ENCODE measurements around the gene ALDOA. TPM values are rescaled to one million over a fixed set of nuclear protein-coding genes. Genes with fewer than 3 reads are reported as not detected.

Gene ALDOA
- total RNA-seq, result 719 and 1,079 TPM in 2 replicates

DNA sequence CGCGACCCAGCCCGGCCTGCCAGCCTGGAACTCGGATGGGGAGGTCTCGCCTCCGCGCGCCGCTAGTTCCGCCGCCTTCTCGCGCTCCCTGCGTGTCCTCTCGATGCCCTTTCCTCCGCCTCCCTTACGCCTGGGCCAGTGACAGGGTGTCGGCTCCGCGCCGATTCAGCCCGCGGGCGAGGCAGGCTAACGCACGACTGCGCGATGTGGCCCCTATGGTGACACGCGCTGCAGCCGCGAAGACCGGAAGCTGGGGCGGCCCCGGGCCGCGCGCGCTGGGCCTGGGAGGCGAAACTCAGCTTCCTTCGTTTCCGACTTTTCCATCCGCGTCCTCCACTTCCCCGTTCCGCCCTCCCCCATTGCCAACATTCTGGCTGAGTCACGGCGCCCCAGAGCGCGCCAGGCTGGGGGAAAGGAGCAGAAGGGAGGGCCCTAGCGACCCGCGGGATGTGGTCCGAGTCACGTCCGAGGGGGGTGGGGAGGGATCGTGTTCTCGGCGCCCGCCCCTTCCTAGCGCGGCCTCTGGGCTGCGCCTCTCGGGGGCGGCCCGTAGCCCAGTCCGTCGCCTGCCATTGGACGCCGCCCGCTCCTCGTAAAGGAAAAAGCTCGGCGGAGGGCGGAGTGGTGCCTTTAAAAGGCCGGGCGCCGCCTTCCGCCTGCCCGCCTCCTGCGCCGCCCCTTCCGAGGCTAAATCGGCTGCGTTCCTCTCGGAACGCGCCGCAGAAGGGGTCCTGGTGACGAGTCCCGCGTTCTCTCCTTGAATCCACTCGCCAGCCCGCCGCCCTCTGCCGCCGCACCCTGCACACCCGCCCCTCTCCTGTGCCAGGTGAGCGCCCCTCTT, at the start of gene ALDOA:
ALDOA (plus strand) TSS at position 659 of the 841 bp plus-strand sequence. CDS start 1,138 bp downstream, outside the sequence.

GRCh38 chr16:30022887-30023286, 42.7 kb upstream of the ALDOA start, which contains the start of gene C16orf92:
C16orf92 (plus strand) TSS chr16:30023198; CDS start chr16:30023341, 143 bp downstream.

DNA sequence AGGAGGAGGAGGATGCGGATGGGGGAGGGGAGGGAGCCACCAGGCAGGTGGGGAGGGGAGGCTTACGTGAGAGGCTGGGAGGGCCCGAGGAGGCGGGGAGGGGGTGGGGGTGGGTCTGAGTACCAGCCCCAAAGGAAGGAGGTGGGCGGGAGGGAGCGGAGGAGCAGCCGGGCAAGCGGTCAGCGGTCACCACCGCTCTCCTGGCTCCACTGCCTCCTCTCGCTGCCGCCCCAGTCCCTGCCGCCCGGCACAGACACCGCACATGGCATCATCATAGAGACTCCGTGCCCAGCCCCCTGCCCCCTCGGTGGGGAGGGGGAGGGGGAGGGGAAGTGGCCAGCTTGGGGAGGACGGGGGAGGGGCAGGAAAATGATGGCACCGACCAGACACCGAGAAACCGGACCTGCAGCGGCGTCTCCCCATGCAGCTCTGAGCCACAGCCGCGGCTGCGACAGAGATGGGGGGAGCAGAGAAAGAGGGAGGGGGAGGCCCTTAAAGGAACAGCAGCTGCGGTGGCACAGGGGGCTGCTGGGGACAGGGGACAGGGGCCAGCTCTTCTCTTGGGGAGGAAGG, 34.6 kb upstream of the ALDOA start, which contains the start of gene TLCD3B:
TLCD3B (minus strand) TSS at position 431 of the 573 bp plus-strand sequence. CDS start 744 bp downstream, outside the sequence.

GRCh38 chr16:30075503-30076275, 10.1 kb downstream of the ALDOA start, which contains the start of gene PPP4C:
PPP4C (plus strand) TSS chr16:30075994; CDS start chr16:30076378, 384 bp downstream.

DNA sequence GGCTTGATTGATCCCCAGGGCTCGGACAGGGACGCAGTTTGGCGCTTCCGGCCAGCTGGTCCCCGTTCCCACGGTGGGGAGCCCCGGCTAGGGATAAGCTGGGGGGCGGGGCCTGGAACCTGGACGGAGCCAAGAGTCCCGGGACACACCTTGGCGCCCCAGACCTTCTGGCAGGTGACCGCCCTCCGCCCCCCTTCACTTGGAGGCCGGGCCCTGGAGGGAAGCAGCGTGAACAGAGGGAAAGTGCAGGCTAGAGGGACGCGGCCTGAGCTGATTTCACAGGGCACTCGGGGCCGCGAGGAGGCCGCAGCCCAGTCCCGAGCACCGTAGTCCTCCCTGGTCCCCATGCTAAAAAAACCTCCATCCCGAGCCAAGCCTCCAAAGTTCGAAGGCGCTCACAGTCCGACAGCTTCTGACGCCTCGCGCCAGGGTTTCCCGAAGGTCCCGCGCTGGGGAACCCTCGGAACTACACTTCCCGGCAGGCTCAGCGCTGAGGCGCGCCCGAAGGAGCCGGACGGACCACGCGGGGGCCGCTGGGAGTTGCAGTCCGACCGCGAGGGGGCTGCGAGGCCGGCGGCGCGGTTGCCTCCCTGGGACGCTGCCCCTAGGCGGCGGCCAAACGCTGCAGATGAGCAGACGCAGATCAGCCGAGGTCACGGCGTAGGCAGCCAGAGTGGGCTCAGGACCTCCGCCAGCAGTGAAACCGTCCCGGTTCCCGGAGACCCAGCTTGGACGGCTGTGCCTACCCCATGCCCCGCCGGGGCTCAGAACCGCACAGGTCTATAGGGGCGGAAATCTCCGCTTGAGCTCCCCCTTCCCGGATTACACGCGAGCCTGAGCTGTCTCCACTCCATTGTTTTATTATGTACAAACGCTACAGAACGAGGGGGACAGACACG, 26.2 kb downstream of the ALDOA start, which contains the start of gene TBX6:
TBX6 (minus strand) TSS at position 451 of the 899 bp plus-strand sequence. CDS start 731 bp downstream, outside the sequence.

GRCh38 chr16:30096105-30096861, 30.7 kb downstream of the ALDOA start, which contains the start of gene YPEL3:
YPEL3 (minus strand) TSS chr16:30096213; CDS start chr16:30095482, 731 bp downstream.

DNA sequence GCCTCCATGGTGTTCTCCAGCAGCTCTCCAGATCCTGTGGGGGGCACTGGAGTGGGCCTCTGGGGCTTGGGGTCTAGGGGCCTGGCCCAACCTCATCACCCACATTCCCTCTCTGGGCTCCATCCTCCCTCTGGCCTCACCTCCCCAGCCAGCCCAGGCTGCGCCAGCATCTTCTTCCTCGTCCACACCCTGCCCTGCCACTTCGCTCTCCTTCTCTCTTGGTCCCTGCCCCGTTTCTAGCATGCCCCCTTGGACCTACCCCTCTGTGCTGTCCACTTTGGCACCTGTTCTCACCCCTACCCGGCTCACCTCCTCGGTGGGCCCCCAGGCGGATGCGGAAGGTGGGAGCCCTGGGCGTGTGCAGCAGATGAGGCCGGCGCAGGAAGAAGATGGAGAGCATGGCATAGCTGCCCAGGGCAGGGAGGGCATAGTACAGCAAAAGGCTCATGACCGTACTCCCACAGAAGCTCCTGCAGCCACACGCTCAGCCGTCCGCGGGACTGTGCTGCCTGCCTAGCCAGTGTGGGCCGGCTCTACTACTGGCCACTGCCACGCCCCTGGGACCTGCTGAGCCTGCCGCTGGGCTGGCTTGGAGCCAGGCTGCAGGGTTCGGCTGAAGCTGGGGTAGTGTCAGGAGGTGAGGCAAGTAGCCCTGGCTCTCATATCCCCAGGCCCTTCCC, 47.6 kb downstream of the ALDOA start, which contains the start of gene GDPD3:
GDPD3 (minus strand) TSS at position 507 of the 680 bp plus-strand sequence; CDS start at position 448, 59 bp downstream.

Other genes with a start within 250 kb of the ALDOA start
- 22.5 and 23.7 TPM in 2 replicates for gene PAGR1, start 249.6 kb upstream of the ALDOA start, total RNA-seq
- gene MVP, start 245.3 kb upstream of the ALDOA start, total RNA-seq, result 186 and 227 TPM in 2 replicates
- gene CDIPT, start 202.5 kb upstream of the ALDOA start, total RNA-seq, result 80.7 and 87.2 TPM in 2 replicates
- 0.67 and 1.6 TPM in 2 replicates for gene SEZ6L2, start 166.2 kb upstream of the ALDOA start, total RNA-seq
- 0.33 and 0.48 TPM in 2 replicates for gene ASPHD1, start 165.3 kb upstream of the ALDOA start, total RNA-seq
- gene KCTD13, start 139.5 kb upstream of the ALDOA start, total RNA-seq, result 14.7 and 17.0 TPM in 2 replicates
- gene TMEM219, start 103.7 kb upstream of the ALDOA start, total RNA-seq, result 74.7 and 91.1 TPM in 2 replicates
- gene TAOK2, start 91.9 kb upstream of the ALDOA start, total RNA-seq, result 115 and 128 TPM in 2 replicates
- gene HIRIP3, start 70.1 kb upstream of the ALDOA start, total RNA-seq, result 3.9 and 4.4 TPM in 2 replicates
- gene INO80E, start 69.5 kb upstream of the ALDOA start, total RNA-seq, result 30.7 and 57.3 TPM in 2 replicates
- 0.29 TPM in 1 of 2 replicates, not detected in the other for gene DOC2A, start 54.7 kb upstream of the ALDOA start, total RNA-seq
- gene C16orf92, start 42.6 kb upstream of the ALDOA start, total RNA-seq, result not detected in 2 replicates
- not detected in 2 replicates for gene TLCD3B, start 34.5 kb upstream of the ALDOA start, total RNA-seq
- gene PPP4C, start 10.2 kb downstream of the ALDOA start, total RNA-seq, result 293 and 325 TPM in 2 replicates
- gene TBX6, start 26.2 kb downstream of the ALDOA start, total RNA-seq, result 0.10 and 0.33 TPM in 2 replicates
- 16.8 and 30.4 TPM in 2 replicates for gene YPEL3, start 30.5 kb downstream of the ALDOA start, total RNA-seq
- 1.3 and 1.8 TPM in 2 replicates for gene GDPD3, start 47.8 kb downstream of the ALDOA start, total RNA-seq
- 70.8 and 112 TPM in 2 replicates for gene MAPK3, start 57.5 kb downstream of the ALDOA start, total RNA-seq
- 5.6 and 6.8 TPM in 2 replicates for gene CORO1A, start 117.8 kb downstream of the ALDOA start, total RNA-seq
- 96.4 and 190 TPM in 2 replicates for gene BOLA2B, start 127.9 kb downstream of the ALDOA start, total RNA-seq
- gene SLX1A, start 128.1 kb downstream of the ALDOA start, total RNA-seq, result 31.4 and 50.0 TPM in 2 replicates
- 12.4 and 13.7 TPM in 2 replicates for gene SULT1A3, start 133.5 kb downstream of the ALDOA start, total RNA-seq
- gene NPIPB13, start 182.7 kb downstream of the ALDOA start, total RNA-seq, result 0.96 and 3.6 TPM in 2 replicates

Measured in vein endothelial cell (primary cell).